NCI-H345 (cell line): Measurements from ENCODE around the gene SDCCAG8.

Source experiments
- DNase-seq: peaks from one replicate; lab custom pipeline; 2025; lab: John Stamatoyannopoulos, UW

Gene SDCCAG8

DNA sequence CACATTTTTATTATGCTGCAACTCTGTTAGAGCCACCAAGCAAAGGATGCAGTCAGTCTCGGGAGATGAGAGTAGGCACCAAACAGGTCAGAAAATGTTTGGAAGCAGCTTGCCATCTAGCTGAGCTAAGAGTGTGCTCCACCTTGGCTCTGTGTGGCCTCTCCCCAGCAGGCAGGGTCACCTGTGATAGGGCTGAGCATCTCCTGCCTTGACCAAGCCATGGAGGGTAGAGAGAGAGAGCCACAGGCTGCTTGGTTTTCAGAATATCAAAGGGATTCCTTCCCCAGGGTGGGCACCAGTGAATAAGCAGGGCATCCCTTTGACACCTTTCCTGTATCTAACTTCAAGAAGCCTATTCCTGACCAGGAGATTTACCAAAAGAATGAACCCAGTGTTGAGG lies 135.5 kb downstream of the SDCCAG8 start:
- no peak for DNase-seq

DNA sequence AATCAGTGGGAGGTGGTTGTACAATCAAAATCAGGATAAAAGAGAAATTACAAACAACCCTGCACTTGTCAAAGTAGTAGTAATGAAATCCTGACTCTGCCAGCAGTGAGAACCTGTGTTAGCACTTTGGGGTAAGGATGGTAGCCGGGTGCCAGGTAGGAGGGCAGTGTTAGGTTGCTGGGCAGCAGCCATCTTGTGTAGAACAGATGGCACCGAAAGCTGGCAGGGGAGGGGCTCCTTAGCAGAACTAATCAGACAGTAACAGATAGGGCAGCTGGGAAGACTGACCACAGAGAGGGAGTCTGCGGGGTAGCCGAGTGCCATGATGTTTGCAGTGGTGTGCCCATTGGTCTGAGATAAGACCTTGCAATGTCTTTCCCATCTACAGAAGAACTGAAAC lies 137.3 kb downstream of the SDCCAG8 start:
- DNase-seq, result no peak

DNA sequence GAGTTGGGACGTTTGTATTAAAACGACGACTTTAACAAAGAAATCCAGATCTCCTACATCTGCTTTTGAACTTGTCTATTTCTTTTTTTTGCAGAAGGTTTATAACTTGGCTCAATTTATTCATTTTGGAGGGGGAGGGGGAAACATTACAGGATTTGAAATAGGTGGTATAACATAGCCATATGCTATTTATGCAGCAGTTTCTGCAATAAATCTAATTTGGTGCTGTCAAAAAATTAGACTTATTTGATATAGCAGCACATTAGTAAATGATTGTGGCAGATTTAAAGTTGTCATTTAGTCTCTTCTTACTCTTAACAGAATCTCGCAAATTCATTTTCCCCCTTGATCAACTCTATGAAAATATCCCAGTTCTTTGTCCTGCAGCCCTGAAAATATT lies 138.2 kb downstream of the SDCCAG8 start:
- DNase-seq, result no peak

DNA sequence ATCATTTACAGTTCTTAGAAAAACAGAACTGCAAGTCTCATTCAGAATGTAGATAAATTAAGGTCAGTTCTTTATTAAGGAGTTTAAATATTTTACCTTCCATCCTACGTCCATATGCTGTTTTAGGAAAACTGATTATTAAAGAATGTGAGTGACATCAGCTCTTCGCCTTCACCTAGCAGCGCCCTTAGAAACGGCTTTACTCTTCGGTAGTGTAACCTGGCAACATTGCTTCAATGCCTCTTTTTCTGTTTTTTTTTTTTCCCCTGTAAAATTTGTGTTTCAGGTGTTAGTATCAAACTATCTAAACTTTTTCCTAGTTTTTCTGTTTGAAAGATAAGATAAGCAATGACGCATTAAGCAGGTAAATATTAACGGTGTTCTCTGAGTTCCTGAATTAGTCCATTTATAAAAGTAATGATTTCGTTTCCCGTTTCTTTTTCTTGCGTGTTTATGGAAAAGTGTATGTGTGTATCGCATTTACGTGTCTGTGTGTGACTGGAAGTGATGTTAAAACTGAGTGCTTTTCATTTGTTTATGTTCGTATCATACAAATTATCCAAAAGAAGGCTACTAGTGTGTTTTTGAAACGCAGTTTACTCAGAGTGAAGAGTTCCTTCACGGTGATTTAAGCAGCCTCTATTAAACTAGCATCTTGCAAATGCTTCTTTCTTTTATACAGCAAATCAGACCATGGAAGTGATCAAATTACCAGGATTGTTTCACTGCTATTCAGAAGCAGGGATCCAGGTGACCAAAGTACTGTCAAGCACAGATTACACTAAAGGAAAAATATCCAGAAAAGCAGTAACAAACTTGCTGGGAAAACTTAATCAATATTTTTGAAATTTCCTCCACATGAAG lies 139.0 kb downstream of the SDCCAG8 start:
- DNase-seq, result no peak

DNA sequence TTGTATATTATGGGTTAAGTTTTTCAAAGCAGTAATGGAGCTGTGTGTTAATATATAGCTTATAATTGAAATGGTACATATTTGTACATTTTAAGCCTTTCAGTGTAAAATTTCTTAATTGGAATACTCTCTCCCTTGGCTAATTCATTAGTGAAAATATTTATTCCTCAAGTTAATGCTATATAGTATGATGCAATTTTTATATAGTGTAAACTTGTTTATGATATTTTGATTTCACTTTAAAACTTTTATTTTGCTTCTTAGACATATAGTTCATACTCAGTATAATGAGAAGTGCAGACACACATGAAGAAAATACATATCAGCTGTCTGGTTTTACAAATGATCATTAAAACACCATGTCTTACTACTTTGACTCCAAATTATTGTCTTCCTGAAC lies 140.6 kb downstream of the SDCCAG8 start:
- no peak for DNase-seq

DNA sequence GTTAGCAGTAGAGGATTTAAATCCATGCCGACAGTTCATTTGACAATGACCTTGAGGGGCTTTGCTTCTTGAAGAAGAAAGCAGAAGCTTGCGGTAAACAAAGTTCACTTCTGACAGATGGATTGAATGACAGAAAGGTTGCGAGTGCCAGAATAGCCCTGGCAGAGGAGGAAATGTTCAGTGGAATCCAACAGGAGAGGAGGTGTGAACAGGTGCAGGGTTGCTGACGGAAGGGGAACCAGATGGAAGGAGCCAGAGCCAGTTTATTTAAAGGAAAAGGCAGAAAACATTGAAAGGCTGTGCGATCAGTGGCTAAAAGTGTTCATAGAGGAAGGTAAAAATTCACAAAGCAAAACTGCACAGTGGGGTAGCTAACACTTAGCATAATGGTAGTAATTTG lies 141.0 kb downstream of the SDCCAG8 start:
- no peak for DNase-seq

DNA sequence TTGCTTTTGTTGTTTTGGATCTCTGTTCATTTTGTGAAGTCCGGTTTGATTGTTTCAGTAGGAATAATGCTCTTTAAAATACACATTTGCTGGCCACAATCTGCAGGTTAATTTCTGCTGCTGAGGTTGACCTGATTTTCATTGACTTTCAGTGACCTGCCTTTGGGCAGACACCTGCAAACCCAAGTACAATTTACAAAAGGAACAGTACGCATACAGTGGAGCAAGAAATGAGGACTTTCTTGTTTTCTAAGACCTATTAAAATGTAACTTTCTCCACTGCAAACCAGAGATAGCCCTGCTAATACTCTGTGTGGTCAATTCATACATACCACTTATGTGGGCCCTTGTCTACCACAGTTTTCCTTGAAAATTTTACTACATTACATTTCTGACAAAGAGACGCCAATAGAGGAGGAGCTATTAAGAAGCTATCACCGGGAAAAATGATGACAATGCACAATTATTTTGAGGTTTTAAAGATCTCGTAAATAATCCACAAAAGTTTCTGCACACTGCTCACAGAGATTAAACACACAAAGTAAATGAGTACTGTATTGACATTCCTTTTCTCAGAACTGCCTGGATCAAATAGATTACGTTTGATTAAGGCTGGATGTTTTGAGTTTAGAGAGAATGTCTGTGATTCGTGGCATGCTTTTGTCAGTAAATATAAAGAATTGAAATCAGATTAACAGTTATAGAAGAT lies 141.9 kb downstream of the SDCCAG8 start:
- DNase-seq, result no peak

DNA sequence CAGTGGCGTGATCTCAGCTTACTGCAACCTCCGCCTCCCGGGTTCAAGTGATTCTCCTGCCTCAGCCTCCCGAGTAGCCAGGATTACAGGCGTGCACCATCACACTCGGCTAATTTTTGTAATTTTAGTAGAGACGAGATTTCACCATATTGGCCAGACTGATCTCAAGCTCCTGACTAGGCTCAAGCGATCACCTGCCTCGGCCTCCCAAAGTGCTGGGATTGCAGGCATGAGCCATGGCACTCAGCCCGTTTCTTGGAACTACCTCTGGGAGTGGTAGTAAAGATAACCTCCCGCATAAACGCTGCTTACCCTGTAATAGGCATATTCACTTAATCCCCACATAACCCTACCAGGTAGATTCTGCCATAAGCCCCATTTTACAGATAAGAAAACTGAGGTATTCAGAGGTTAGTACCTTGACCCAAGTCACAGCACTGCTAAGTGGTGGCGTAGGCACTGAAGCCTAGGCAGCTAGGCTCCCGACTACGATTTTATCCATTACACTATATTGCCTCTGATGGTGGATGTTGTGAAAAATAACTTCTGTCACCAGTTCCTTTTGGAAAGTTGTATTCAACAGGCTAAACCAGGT lies 143.8 kb downstream of the SDCCAG8 start:
- DNase-seq, result no peak

DNA sequence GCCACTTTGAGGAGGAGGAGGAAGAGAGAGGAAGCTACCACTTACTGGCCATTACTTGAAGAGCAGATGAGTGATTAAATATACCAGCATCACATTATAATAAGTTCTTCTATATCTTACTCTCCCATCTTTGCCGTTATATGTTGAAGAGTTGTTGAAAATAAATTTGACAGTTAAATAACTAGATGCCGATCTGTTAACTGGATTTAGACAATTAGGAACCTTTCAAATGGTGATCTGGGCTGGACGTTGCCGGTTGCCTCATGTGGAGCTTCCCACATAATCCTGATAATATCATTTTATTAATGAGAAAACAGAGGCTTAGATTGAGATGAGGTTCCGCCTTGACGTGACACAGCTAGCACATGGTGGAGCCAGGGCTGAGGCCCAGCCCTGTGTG lies 147.0 kb downstream of the SDCCAG8 start:
- DNase-seq, result no peak

DNA sequence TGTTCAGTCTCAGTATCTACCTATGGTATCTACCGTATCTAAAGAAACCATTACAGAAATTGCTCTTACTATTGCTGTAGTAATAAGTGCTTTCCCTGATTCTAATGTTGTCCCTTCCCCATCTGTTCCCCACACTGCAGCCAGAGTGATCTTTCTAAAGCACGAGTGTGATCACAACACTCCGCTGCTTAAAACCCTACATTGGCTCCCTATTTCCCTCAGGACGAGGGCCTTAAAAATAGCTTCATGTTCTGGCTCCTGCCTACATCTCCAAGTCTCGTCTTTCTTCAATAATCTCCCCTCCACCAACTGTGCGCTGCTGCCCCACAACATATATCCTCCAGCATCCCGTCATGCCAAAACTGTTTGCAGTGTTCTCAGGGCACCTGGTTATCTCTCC lies 150.6 kb downstream of the SDCCAG8 start:
- no peak for DNase-seq

DNA sequence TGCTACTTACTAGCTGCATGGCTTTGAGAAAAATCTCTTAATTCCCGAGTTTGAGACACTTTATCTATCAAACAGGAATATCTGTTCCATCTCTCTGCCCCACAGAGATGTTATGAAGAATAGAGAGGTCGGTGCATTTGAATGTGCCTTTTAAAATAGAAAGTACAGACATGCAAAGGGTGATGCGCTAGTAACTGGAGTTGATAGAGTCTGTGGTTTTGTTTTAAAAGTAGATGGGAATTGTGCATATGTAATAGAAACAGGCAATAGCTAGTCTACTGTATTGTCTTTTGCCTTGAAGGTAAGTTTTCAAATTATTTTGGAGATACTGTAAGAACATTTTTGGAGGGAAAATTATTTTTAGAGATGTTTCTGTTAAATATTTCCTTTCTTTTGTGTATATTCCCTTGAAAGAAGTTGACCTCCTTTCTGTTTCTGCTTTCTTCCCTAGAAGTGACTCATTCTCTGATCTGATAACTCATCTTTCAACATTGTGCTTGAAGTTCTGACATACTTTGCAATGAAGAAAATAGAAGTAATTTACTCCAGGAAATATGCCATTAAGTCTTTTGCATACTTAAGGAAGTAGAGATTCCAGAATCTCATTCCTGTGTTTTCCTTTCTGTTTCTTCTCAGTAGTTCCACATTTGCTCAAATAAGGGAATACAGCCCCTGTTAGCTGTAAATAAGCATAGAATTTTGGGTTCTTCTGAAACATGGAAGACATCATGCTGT lies 151.6 kb downstream of the SDCCAG8 start:
- DNase-seq, result no peak

DNA sequence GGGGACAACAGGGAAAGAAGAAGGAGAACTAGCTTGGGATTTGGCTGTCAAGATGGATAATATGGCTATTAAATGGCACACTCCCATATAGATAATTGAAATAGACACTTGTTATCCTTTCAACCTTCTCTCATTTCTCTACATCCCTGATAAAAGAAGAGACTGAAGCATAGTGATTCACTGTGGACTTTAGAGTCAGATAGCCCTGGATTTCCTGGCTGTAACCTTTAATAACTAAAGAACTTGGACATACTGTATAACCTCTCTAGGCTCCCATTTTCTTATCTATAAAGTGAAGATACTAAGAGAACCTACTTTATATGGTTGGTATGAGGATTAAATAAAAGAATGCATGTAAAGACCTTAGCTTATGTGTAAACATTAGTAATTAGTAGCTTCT lies 152.6 kb downstream of the SDCCAG8 start:
- DNase-seq, result no peak

DNA sequence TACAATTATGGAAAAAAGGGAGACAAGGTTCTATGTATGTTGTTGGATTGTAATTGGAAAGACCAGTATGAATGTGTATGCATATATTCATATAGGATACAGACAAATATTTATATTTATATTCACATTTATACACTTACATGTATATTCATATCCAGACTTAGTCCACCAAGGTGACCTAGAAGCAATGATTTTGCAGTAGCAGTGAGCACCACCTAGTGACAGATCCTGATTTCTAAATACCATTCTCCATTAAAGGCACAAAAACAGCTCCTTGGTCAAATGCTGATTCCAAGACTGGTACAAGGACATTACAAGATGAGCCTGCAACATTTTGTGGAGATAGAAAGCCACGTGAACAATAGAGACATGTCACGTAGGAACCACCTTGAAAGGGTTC lies 153.4 kb downstream of the SDCCAG8 start:
- DNase-seq, result no peak

DNA sequence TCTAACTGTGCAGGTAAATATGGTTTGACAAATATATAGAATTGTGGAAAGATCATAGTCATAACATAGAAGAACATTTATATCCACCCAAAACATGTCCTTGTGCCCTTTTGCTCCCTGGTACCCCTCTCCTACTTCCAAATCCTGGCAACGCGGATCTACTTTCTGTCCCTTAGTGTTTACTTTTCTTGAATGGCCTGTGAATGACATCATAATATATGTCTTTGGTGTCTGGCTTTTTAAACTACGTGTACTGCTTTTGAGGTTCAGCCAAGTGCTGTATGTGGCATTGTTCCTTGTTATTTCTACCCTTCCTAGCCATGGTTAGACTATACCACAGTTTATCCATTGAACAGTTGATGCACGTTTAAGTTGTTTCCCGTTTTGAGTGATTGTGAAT lies 155.6 kb downstream of the SDCCAG8 start:
- DNase-seq, result peak; percentile 9

DNA sequence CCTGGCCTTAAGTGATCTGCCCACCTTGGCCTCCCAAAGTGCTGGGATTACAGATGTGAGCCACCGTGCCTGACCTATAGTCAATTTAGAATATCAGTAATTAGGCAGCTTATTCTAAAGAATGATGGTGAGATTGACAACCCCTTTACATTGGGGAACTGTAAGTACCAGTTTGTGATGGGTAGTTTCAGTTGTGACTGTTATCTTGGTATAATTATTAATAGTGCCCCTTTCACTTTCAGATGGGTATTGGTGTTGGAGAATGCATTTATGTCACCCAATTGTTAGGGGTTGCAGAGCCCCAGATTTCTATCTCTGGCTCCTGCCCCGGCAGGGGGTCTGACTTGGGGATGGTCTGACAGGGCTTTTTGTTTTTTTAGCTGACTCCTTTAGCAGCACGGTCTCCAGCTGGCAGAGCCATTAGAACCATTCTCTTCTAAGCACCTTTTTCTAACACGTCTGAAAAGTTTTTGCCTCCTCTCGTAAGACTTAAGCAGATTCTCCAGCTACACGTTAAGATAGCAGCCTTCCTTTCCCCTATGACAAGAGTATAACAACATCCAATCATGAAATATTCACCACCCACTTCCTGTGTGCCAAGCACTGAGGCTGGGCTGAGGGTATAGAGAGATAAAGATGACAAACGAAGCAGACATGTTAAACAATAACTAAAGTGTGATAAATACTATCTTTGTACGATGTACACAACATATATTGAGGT lies 157.8 kb downstream of the SDCCAG8 start:
- DNase-seq, result no peak

DNA sequence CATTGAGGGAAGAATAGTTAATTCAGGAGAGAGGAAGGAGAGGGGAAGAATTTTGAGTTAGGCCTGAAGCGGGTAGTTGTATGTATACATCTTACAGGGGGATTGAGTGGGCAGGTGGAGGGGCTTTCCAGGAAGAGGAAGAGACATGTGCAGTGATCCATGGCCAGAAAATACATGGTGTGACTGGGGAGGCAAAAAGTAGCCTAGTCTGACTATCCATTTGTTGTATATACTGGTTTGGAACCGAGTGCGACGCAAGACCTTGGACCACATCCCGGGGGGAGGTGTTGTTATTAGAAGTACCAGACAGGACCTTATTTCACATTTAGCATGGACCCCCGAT lies 158.3 kb downstream of the SDCCAG8 start:
- DNase-seq, result no peak

DNA sequence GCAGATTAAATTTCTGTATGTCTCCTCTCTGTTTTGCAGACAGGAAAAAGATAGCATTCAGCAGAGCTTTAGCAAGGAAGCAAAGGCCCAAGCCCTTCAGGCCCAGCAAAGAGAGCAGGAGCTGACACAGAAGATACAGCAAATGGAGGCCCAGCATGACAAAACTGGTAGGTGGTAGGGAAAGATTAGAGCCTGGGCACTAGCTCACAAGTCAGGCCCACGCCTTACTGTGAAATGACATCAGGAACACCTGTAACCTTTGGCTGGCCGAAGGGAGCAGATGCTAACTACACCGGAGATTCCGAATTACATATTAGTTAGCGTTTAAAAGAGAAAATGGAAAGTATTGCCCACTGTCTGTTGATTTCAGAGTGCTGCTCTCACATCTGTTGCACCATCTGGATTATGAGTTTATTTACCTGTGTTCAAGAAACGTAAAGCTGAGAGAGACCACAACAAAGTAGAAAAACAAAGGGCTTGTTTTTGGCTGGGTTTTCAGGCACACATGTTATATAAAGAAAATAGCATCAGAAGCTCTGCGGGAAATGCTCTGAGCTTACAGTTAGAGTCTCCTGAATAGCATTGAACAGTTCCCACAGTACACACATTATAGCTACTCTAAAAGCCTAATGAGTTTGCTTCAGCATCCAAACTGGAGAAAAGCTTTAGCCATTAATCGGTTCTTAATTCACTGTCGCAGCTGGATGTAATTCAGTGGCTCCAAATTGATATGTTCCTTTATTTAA lies 160.0 kb downstream of the SDCCAG8 start:
- no peak for DNase-seq

DNA sequence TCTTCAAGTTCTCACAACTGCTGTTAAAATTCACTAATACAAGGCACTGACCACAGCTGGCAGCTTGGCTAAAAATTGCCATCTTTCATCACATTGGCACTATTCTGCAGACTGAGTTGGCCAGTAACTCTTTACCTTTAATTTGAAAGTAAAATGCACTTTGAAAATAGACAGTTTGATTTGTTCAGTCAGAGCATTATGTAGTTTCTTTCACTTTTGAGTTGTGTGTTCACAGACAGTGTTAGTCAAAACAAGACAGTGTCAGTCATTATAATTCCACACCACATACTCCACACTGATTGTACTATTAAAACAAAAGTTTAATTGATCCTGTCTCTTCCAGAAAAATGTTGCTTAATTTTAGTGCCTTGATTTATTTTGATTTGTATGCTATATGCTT lies 160.7 kb downstream of the SDCCAG8 start:
- no peak for DNase-seq

DNA sequence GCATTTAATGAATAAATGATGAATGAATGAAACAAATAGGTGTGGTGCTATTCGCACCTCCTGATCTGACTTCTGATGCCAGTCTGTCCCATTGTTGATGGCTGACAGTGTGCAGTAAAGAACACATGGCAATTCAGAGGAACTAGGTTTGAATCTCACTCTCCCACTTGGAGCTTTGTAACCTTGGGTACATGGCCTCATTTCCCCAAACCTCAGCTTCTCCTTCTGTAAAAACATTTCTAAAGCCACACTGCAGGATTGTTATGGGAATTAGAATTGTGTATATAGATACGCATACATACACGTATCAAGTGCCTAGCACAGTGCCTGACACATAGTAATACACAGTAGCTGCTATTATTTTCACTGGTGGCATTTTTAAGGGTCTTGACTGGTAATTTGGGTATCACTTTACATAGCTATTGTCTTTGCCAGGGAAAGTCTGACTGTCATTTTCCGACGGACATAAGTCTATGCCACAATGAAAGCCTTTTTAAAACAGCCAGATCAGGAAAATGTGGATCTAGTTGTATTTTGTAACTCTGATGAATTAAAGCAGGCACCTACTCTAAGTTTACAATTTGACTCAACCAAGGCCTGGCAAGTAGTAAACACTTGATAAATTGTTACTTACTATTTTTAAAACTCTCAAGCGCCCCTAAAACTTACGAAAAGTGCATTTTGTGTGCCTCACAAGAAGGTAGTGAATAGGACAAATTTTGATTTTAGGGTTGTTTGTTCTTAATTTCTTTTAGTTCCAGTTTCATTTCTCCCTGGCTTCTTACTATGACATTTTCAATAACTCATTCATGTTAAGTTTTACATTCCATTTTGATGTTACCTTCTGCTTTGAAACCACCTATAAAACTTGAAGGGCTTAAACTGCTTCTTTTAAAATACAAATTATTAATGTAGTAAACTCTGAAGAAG lies 164.4 kb downstream of the SDCCAG8 start:
- DNase-seq, result no peak
